Gastrocnemius medialis (tissue), 4 donors: ENCODE results near the gene SKI. TPM values are rescaled to one million over a fixed set of nuclear protein-coding genes. Genes with fewer than 3 reads are reported as not detected.
"Not testable (repeated sequence)": the region's sequence is repeated elsewhere in the genome, so short reads cannot be mapped to it uniquely, and the experiment has no call there.

Experiments
- ATAC-seq, 2 donors: fragments of 150-250 bp; one replicate each; pipeline ENCODE4 v1.9.1; 2016
- DNase-seq, 2 donors: peaks; one replicate each; pipeline ENCODE4 v3.0.0-alpha.2; 2019
- H3K27ac ChIP-seq, 4 donors: fragments of 200-600 bp; sonication (generic); 1 replicate in 1 of 4; 2 replicates in 3 of 4; pipeline ENCODE4 v1.5.1; 2016 to 2018; ENCODE audit warnings: mild to moderate bottlenecking in 2 of 4, moderate library complexity in 1 of 4
- H3K27me3 ChIP-seq, 3 donors: fragments of 200-600 bp; sonication (generic) in 2 of 3; 1 replicate in 1 of 3; 2 replicates in 2 of 3; pipeline versions ENCODE4 v1.5.1 to v1.6.0; 2016 to 2019; ENCODE audit warnings: mild to moderate bottlenecking in 1 of 3, moderate library complexity in 1 of 3
- H3K36me3 ChIP-seq, 2 donors: fragments of 200-600 bp; sonication (generic) in 1 of 2; one replicate each; pipeline ENCODE4 v1.5.1; 2017 to 2018
- H3K4me1 ChIP-seq, 2 donors: fragments of 200-600 bp; sonication (generic) in 1 of 2; one replicate each; pipeline ENCODE4 v1.5.1; 2016 to 2017; ENCODE audit warnings: mild to moderate bottlenecking in 2 of 2
- H3K4me3 ChIP-seq, 4 donors: fragments of 200-600 bp; sonication (generic) in 3 of 4; 1 replicate in 1 of 4; 2 replicates in 3 of 4; pipeline ENCODE4 v1.5.1; 2016 to 2019; ENCODE audit warnings: mild to moderate bottlenecking in 2 of 4
- H3K9me3 ChIP-seq, 3 donors: fragments of 200-600 bp; sonication (generic) in 2 of 3; 1 replicate in 1 of 3; 2 replicates in 2 of 3; pipeline ENCODE4 v1.5.1; 2016 to 2019
- POLR2A ChIP-seq, 2 donors: fragments of 450-650 bp; IDR thresholded peaks; one replicate each; pipeline ENCODE4 v1.6.1; 2017; ENCODE audit warnings: antibody characterized with exemption in 2 of 2, mild to moderate bottlenecking in 2 of 2, moderate library complexity in 2 of 2
- in situ Hi-C, 4 donors: fragments of 200-750 bp; cut with MboI; loops; one replicate each; pipeline versions ENCODE4 v1.15.0 to v1.8.0; 2017; ENCODE audit warnings: low sequenced_read_pairs in 4 of 4
- intact Hi-C: fragments of 100-400 bp; cut with DNase I; formaldehyde crosslinking; loops from one replicate; pipeline ENCODE4 v1.15.1; 2023; ENCODE audit warnings: low total_unique reads
- total RNA-seq, 4 donors: library from RNA; depleted of rRNA; stranded (reverse); fragments of >200 nt; gene quantifications; one replicate each; pipeline versions ENCODE4 v1.1.0 to v1.2.3, GENCODE V29; 2016
- TF ChIP-seq, protein P1 (sequence below), 5 experiments: fragments of 450-650 bp in 3 of 5; fragments of 200-600 bp in 2 of 5; sonication (generic) in 2 of 5; IDR thresholded peaks in 4 of 5; conservative IDR thresholded peaks in 1 of 5; 1 replicate in 4 of 5; 2 replicates in 1 of 5; pipeline ENCODE4 v1.5.1; 2016 to 2019; ENCODE audit warnings: antibody characterized with exemption in 5 of 5, mild to moderate bottlenecking in 3 of 5, moderate library complexity in 3 of 5

Gene SKI
- total RNA-seq, 4 donors from 2014 or later = 7.8 to 32.2 (median 22.4) TPM

- intact Hi-C loops (no loop called here), in situ Hi-C loops (no loop called here)
- Histone ChIP-seq H3K4me3 (no peak overlapping the region), H3K4me1 (no peaks in the 10 kb centered on the region), H3K27ac (no peak overlapping the region), H3K27me3 (peaks cover 9 to 20% (median 15%) of the 10 kb centered on the region in 3 donors), H3K9me3 (no peaks in the 10 kb centered on the region), H3K36me3 (no peaks in the 10 kb centered on the region)
- DNase-seq (no peak), ATAC-seq (no peak)
- no peak for TF ChIP-seq POLR2A (IDR thresholded peaks at IDR 0.05)
- TF ChIP-seq, protein P1, sequence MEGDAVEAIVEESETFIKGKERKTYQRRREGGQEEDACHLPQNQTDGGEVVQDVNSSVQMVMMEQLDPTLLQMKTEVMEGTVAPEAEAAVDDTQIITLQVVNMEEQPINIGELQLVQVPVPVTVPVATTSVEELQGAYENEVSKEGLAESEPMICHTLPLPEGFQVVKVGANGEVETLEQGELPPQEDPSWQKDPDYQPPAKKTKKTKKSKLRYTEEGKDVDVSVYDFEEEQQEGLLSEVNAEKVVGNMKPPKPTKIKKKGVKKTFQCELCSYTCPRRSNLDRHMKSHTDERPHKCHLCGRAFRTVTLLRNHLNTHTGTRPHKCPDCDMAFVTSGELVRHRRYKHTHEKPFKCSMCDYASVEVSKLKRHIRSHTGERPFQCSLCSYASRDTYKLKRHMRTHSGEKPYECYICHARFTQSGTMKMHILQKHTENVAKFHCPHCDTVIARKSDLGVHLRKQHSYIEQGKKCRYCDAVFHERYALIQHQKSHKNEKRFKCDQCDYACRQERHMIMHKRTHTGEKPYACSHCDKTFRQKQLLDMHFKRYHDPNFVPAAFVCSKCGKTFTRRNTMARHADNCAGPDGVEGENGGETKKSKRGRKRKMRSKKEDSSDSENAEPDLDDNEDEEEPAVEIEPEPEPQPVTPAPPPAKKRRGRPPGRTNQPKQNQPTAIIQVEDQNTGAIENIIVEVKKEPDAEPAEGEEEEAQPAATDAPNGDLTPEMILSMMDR (IDR thresholded peaks at IDR 0.05 in 4 of 5, conservative IDR thresholded peaks at IDR 0.05 in 1 of 5) = no peak
These were observed 101.9 kb downstream of the SKI start for GRCh38 chr1:2330035-2330434.

- peak; percentile 4 to 61 for ATAC-seq
- TF ChIP-seq POLR2A (IDR thresholded peaks at IDR 0.05) = no peak
- TF ChIP-seq, protein P1 (IDR thresholded peaks at IDR 0.05 in 4 of 5, conservative IDR thresholded peaks at IDR 0.05 in 1 of 5) = no peak
These were observed 102.5 kb downstream of the SKI start for GRCh38 chr1:2330519-2331199.

DNA sequence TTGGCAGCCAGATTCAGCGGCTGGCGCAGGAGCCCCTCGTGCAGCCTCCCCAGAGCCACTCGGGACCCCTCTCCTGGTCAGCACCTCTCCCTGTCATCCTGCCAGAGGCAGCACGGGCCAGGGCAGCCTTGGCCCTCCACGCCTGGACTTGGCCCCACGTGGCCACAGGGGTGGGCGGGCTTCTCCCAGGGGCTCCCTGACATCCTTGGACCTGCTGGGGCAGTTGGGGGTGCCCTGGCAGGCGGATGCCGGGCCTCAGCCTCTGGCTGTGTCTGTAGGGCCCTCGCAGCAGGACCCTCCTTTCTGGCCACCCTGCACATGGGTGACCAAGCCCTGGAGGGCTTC lies 103.1 kb downstream of the SKI start:
- no peaks in the 10 kb centered on the region for H3K9me3 ChIP-seq
- DNase-seq = no peak
- peak in 1 of 2 donors; percentile 33 for ATAC-seq
- H3K27me3 ChIP-seq = peaks cover 4 to 11% (median 6%) of the 10 kb centered on the region in 3 donors
- intact Hi-C loops (no loop called here), in situ Hi-C loops (no loop called here)
- TF ChIP-seq, protein P1 (IDR thresholded peaks at IDR 0.05 in 4 of 5, conservative IDR thresholded peaks at IDR 0.05 in 1 of 5) = no peak
- TF ChIP-seq POLR2A (IDR thresholded peaks at IDR 0.05) = no peak
- no peak overlapping the region for H3K27ac ChIP-seq
- H3K4me1 ChIP-seq = no peaks in the 10 kb centered on the region
- no peak overlapping the region for H3K4me3 ChIP-seq
- H3K36me3 ChIP-seq = no peaks in the 10 kb centered on the region

More at GRCh38 chr1:2330519-2331199, 102.5 kb downstream of the SKI start:
- Histone ChIP-seq H3K4me3 (no peak overlapping the region), H3K27me3 (peaks cover 9 to 16% (median 11%) of the 10 kb centered on the region in 3 donors), H3K9me3 (no peaks in the 10 kb centered on the region), H3K27ac (no peak overlapping the region), H3K4me1 (no peaks in the 10 kb centered on the region), H3K36me3 (no peaks in the 10 kb centered on the region)
- in situ Hi-C loops (no loop called here), intact Hi-C loops (no loop called here)
- peak in 1 of 2 donors; percentile 58 for DNase-seq

DNA sequence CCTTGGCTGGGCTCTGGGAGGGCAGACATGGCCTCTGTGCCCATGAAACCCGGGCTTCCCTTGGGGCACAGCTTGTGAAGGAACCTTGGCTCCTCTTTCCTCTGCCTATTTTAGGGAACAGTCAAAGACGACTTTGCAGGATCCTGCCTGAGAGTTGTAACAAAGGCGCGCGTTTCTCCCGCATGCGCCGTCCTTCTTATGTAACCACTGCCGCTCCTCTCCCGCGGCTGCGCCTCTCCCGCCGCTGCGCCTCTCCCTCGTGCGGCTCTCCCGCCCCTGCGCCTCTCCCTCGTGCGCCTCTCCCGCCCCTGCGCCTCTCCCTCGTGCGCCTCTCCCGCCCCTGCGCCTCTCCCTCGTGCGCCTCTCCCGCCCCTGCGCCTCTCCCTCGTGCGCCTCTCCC lies 103.5 kb downstream of the SKI start:
- in situ Hi-C loops, intact Hi-C loops, H3K27ac ChIP-seq: not testable (repeated sequence)

DNA sequence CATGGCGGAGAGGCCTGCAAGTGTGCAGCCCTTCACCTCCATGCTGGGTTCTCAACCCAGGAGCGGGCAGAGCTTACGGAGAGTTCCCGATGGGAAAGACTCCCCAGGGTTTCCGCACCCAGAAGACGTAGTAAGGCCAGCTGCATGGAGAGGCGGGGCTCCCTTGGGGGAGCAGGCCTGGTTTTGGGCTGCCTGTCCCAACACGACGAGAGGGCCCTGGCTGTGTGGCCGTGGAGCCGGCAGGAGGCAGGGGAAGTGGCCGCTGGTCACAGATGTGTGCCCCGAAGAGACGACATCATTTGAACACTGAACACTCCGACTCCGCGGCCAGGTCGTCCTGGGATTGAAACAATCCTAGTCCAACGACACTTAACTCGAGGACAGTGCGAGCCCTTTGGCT lies 106.2 kb downstream of the SKI start:
- intact Hi-C loops = no loop called here
- H3K9me3 ChIP-seq = no peaks in the 10 kb centered on the region

More for the DNA sequence above, 103.5 kb downstream of the SKI start:
- H3K4me3 ChIP-seq, H3K27me3 ChIP-seq, ATAC-seq, H3K4me1 ChIP-seq, H3K9me3 ChIP-seq, H3K36me3 ChIP-seq, DNase-seq: not testable (repeated sequence)

More for the DNA sequence above, 106.2 kb downstream of the SKI start:
- in situ Hi-C loops = no loop called here
- TF ChIP-seq, protein P1 (IDR thresholded peaks at IDR 0.05 in 4 of 5, conservative IDR thresholded peaks at IDR 0.05 in 1 of 5) = no peak
- no peak for TF ChIP-seq POLR2A (IDR thresholded peaks at IDR 0.05)
- Histone ChIP-seq H3K4me1 (no peaks in the 10 kb centered on the region), H3K36me3 (no peaks in the 10 kb centered on the region), H3K27ac (no peak overlapping the region), H3K27me3 (peaks cover 0 to 7% (median 0%) of the 10 kb centered on the region in 3 donors), H3K4me3 (no peak overlapping the region)
- DNase-seq (no peak), ATAC-seq (no peak)
